HCT116 (cell line): ENCODE measurements around the gene AQP7.

ENCODE experiments used
- CTCF ChIP-seq, 3 experiments: fragments of 200-600 bp in 1 of 3; sonication (generic) in 1 of 3; IDR thresholded peaks in 2 of 3; conservative IDR thresholded peaks in 1 of 3; 2 replicates each; pipeline ENCODE4 v1.5.1; 2012 to 2017; ENCODE audit warnings: low read depth in 2 of 3, low read length in 2 of 3, antibody characterized with exemption in 1 of 3, borderline replicate concordance in 1 of 3, control low read depth in 1 of 3, mild to moderate bottlenecking in 1 of 3, mixed read lengths in 1 of 3, mixed run types in 1 of 3, moderate library complexity in 1 of 3; ENCODE audit not compliant: insufficient read depth in 1 of 3
- EZH2 ChIP-seq: fragments of 200-600 bp; sonication (generic); IDR thresholded peaks from 2 replicates; pipeline ENCODE4 v1.6.1; 2017; ENCODE audit warnings: antibody characterized with exemption, mixed run types
- EZH2phosphoT487 ChIP-seq: fragments of 200-600 bp; IDR thresholded peaks from 2 replicates; pipeline ENCODE4 v1.6.1; 2018; ENCODE audit warnings: antibody characterized with exemption, borderline replicate concordance
- JUND ChIP-seq: IDR thresholded peaks from 2 replicates; pipeline ENCODE4 v1.6.1; 2012
- POLR2A ChIP-seq: IDR thresholded peaks from 2 replicates; pipeline ENCODE4 v1.7.0; 2011; ENCODE audit warnings: borderline replicate concordance; ENCODE audit not compliant: insufficient read depth, insufficient read length; ENCODE audit errors: extremely low read depth
- POLR2AphosphoS5 ChIP-seq: IDR thresholded peaks from 2 replicates; pipeline ENCODE4 v1.6.1; 2011; ENCODE audit warnings: mild to moderate bottlenecking, low read depth, low read length, moderate library complexity
- RAD21 ChIP-seq: IDR thresholded peaks from 2 replicates; pipeline ENCODE4 v1.6.1; 2012; ENCODE audit warnings: low read depth, mild to moderate bottlenecking
- ZBTB33 ChIP-seq: IDR thresholded peaks from 2 replicates; pipeline ENCODE4 v1.6.1; 2011; ENCODE audit warnings: mild to moderate bottlenecking, low read length, moderate library complexity; ENCODE audit not compliant: insufficient replicate concordance; ENCODE audit errors: extremely low read depth
- ZFX ChIP-seq: fragments of 450-650 bp; IDR thresholded peaks from 2 replicates; pipeline ENCODE4 v1.6.1; 2017
- ZNF274 ChIP-seq: fragments of 200-500 bp; sonication (Bioruptor generic); IDR thresholded peaks from 2 replicates; pipeline ENCODE4 v1.6.1; 2014; ENCODE audit warnings: mild to moderate bottlenecking, low read depth, low read length, inconsistent platforms
- TF ChIP-seq, protein P1 (sequence below): IDR thresholded peaks from 2 replicates; pipeline ENCODE4 v1.6.1; 2012; ENCODE audit warnings: low read depth

DNA sequence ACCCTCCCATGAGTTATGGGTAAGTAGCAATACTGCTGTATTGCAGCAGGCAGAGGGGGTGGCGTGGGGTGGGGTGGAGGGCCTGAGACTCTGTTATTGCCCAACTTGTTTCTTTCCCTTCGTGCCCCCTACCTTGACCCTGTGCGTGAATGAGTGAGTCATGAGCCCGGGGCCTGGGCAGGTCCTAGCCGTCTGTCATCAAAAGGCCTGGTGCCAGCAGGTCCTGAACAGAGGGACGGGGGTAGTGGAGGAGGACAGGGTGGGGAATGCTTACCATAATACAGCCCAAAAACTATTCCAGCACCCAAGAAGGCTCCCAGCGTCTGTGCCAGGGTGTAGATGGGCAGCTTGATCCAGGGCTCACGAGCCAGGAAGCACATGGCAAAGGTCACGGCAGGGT is 40.7 kb upstream of the AQP7 start:
- TF ChIP-seq, protein P1, sequence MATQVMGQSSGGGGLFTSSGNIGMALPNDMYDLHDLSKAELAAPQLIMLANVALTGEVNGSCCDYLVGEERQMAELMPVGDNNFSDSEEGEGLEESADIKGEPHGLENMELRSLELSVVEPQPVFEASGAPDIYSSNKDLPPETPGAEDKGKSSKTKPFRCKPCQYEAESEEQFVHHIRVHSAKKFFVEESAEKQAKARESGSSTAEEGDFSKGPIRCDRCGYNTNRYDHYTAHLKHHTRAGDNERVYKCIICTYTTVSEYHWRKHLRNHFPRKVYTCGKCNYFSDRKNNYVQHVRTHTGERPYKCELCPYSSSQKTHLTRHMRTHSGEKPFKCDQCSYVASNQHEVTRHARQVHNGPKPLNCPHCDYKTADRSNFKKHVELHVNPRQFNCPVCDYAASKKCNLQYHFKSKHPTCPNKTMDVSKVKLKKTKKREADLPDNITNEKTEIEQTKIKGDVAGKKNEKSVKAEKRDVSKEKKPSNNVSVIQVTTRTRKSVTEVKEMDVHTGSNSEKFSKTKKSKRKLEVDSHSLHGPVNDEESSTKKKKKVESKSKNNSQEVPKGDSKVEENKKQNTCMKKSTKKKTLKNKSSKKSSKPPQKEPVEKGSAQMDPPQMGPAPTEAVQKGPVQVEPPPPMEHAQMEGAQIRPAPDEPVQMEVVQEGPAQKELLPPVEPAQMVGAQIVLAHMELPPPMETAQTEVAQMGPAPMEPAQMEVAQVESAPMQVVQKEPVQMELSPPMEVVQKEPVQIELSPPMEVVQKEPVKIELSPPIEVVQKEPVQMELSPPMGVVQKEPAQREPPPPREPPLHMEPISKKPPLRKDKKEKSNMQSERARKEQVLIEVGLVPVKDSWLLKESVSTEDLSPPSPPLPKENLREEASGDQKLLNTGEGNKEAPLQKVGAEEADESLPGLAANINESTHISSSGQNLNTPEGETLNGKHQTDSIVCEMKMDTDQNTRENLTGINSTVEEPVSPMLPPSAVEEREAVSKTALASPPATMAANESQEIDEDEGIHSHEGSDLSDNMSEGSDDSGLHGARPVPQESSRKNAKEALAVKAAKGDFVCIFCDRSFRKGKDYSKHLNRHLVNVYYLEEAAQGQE = no peak
- TF ChIP-seq POLR2AphosphoS5 = no peak
- no peak for TF ChIP-seq CTCF (IDR thresholded peaks at IDR 0.05 in 2 of 3, conservative IDR thresholded peaks at IDR 0.05 in 1 of 3; ENCODE audit: borderline replicate concordance in 1 of 3, insufficient read depth in 1 of 3, low read depth in 2 of 3, low read length in 2 of 3)
- no peak for TF ChIP-seq EZH2
- no peak; the same call in 1 of the 2 replicates for TF ChIP-seq JUND
- TF ChIP-seq ZFX = no peak
- TF ChIP-seq POLR2A = no peak
- TF ChIP-seq RAD21 = no peak
- TF ChIP-seq EZH2phosphoT487 = no peak
- TF ChIP-seq ZBTB33 = no peak
- TF ChIP-seq ZNF274 = no peak
